ENCODE data around the gene CLIP1. TPM values are rescaled to one million over a fixed set of nuclear protein-coding genes. Genes with fewer than 3 reads are reported as not detected.
"Not testable (repeated sequence)": the region's sequence is repeated elsewhere in the genome, so short reads cannot be mapped to it uniquely, and the experiment has no call there.

CLIP1 gene
- total and polyA plus RNA-seq, 2 of the 13 experiments (the other 11 are each of a cell fraction or from before 2014, with no cell fraction given), result 28.9 to 43.7 TPM

DNA sequence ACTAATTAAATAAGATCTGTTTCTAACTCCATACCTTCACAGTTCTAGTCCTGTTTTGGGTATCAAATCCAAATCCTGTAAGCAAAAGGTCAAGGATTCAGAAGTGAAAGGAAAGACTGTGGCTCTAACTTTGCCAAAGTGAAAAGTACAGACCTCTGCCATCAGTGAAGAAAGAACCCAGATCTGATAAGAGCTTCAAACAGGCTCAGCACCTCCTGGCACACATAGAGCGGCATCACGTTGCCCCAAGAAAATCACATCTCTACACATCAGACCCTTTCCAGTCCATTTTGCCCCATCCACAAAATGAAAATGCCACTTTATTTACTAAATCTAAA is 23.2 kb downstream of the CLIP1 start (continued):
- TF ChIP-seq SIN3A (IDR thresholded peaks at IDR 0.05; ENCODE audit: borderline replicate concordance, low read depth, low read length), result peak; percentile 4; the same call in 1 of the 2 replicates

DNA sequence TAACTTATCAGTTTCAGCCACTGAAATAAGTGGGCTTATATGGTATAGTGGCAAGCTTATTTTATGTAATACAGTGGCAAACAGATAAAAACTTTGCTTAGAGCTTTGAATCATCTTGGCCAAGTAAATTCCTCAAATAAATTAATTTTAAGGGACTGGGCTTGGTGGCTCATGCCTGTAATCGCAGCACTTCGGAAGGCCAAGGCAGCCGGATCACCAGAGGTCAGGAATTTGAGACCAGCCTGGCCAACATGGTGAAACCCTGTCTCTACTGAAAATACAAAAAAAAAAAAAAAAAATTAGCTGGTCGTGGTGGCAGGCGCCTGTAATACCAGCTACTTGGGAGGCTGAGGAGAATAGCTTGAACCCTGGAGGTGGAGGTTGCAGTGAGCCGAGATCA is 24.5 kb downstream of the CLIP1 start:
- H3K9me3 ChIP-seq (ENCODE audit: low read length); H3K27me3 ChIP-seq (ENCODE audit: control insufficient read depth in 1 of 2, insufficient read depth in 2 of 2, low read length in 2 of 2); DNase-seq (ENCODE audit: low spot score); H3K4me2 ChIP-seq (ENCODE audit: low read depth, low read length); H3K27ac ChIP-seq (ENCODE audit: extremely low read length, insufficient read depth, low read length); H3K36me3 ChIP-seq (replicated peaks in 1 of 2; ENCODE audit: control insufficient read depth in 1 of 2, insufficient read depth in 2 of 2, low read length in 2 of 2); H3K4me3 ChIP-seq (replicated peaks in 1 of 3; ENCODE audit: insufficient read depth in 1 of 3, low read depth in 2 of 3, low read length in 3 of 3); BruUV-seq (replicated peaks); FAIRE-seq; H2AFZ ChIP-seq (ENCODE audit: low read length); H4K20me1 ChIP-seq (ENCODE audit: insufficient read depth, low read length); ATAC-seq; H3K9ac ChIP-seq (ENCODE audit: insufficient read depth, low read depth, low read length); intact Hi-C loops (cut with micrococcal nuclease; ENCODE audit: unreplicated experiment): not testable (repeated sequence)
- 94% methylated on average over 6 of the region's 6 CpGs for WGBS (ENCODE audit: low lambda C conversion rate)
- Histone ChIP-seq H3K4me1 (ENCODE audit: insufficient read depth, low read length) (peaks cover 67% of the 10 kb centered on the region), H3K79me2 (ENCODE audit: insufficient read depth, low read length) (peaks cover 18% of the 10 kb centered on the region)
- ChIA-PET CTCF (ENCODE audit: low intra/inter-chr PET ratio, low total read pairs) (interaction anchor here (3.0 kb wide), 1 partner anchor 74 kb away, joined by 31 read pairs; no protein-coding TSS in a partner anchor), POLR2A (interaction anchor here (3.4 to 4.3 kb wide), 2 partner anchors 73 to 91 kb away, joined by 32 to 35 read pairs; no protein-coding TSS in a partner anchor)
- in situ Hi-C loops (cut with HindIII; ENCODE audit: extremely low pct_ligation_motif_present, low pct_unique_long_range_greater_than_20kb), result loop anchor here (5.0 kb wide), 1 partner anchor 74 kb away; no protein-coding TSS in a partner anchor

DNA sequence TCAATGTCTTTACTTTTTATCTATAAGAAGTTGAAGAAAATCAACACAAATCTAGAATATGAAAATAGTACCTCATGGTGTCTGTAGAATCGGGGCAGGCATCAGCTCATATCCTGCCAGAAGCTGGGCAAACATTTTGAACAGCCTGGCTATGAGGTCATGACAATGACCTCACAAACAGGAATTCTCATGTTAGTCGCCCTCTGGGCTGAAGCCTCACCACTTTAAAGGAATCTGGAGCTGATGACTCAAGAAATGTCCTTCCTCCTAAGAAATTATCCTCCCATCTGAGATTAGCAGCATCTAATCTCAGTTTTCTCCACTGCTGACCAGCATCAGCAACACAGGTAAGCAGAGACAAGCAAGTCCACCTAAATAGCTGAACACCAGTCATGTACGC is 27.1 kb downstream of the CLIP1 start:
- Histone ChIP-seq H3K27ac (ENCODE audit: extremely low read length, insufficient read depth, low read length) (no peak overlapping the region), H4K20me1 (ENCODE audit: insufficient read depth, low read length) (no peaks in the 10 kb centered on the region; the same call in 1 of the 2 replicates), H3K9me3 (ENCODE audit: low read length) (no peaks in the 10 kb centered on the region), H2AFZ (ENCODE audit: low read length) (no peak overlapping the region), H3K4me2 (ENCODE audit: low read depth, low read length) (no peak overlapping the region), H3K9ac (ENCODE audit: insufficient read depth, low read depth, low read length) (no peak overlapping the region), H3K79me2 (ENCODE audit: insufficient read depth, low read length) (peaks cover 27% of the 10 kb centered on the region), H3K36me3 (replicated peaks in 1 of 2; ENCODE audit: control insufficient read depth in 1 of 2, insufficient read depth in 2 of 2, low read length in 2 of 2) (no peaks in the 10 kb centered on the region), H3K4me1 (ENCODE audit: insufficient read depth, low read length) (peaks cover 45% of the 10 kb centered on the region), H3K4me3 (replicated peaks in 1 of 3; ENCODE audit: insufficient read depth in 1 of 3, low read depth in 2 of 3, low read length in 3 of 3) (peak overlapping the region in 1 of 3 experiments; percentile 28; a peak in 1 of 6 replicates), H3K27me3 (ENCODE audit: control insufficient read depth in 1 of 2, insufficient read depth in 2 of 2, low read length in 2 of 2) (no peaks in the 10 kb centered on the region)
- CTCF ChIA-PET (ENCODE audit: low intra/inter-chr PET ratio, low total read pairs), result no interaction called here
- WGBS (ENCODE audit: low lambda C conversion rate), result 66% methylated on average over 3 of the region's 3 CpGs
- in situ Hi-C loops (cut with HindIII; ENCODE audit: extremely low pct_ligation_motif_present, low pct_unique_long_range_greater_than_20kb), result loop anchor here (5.0 kb wide), 1 partner anchor 77 kb away; no protein-coding TSS in a partner anchor
- intact Hi-C loops (cut with micrococcal nuclease; ENCODE audit: unreplicated experiment), result no loop called here
- POLR2A ChIA-PET, result interaction anchor here (0.9 to 2.4 kb wide), 4 partner anchors 10 to 106 kb away, joined by 3 to 8 read pairs (median 4); no protein-coding TSS in a partner anchor
- ATAC-seq, result no peak
- BruUV-seq (replicated peaks), result no TSS peak
- DNase-seq (ENCODE audit: low spot score), result no peak
- FAIRE-seq, result no peak
- TF ChIP-seq MBD4 (IDR thresholded peaks at IDR 0.05; ENCODE audit: borderline replicate concordance, low read length) (no peak), ZBTB21 (CRISPR knock-in tag; IDR thresholded peaks at IDR 0.05) (peak; percentile 90), ZSCAN21 (CRISPR knock-in tag; IDR thresholded peaks at IDR 0.05; ENCODE audit: borderline replicate concordance) (no peak), CREB1 (IDR thresholded peaks at IDR 0.05) (peak; percentile 50), CREB1 (CRISPR knock-in tag; IDR thresholded peaks at IDR 0.05) (peak; percentile 72), SMYD3 (CRISPR knock-in tag; IDR thresholded peaks at IDR 0.05) (no peak), HOXA9 (CRISPR knock-in tag; IDR thresholded peaks at IDR 0.05; ENCODE audit: borderline replicate concordance) (no peak), FOXC1 (CRISPR knock-in tag; IDR thresholded peaks at IDR 0.05; ENCODE audit: borderline replicate concordance) (no peak), ZNF263 (CRISPR knock-in tag; IDR thresholded peaks at IDR 0.05) (no peak), ZFP1 (CRISPR knock-in tag; IDR thresholded peaks at IDR 0.05) (no peak), ATF7 (IDR thresholded peaks at IDR 0.05) (0 out of 2 replicates have a peak, but pooled peaks have one; percentile 12), ATF7 (CRISPR knock-in tag; IDR thresholded peaks at IDR 0.05) (no peak)
- TF ChIP-seq, protein P1, sequence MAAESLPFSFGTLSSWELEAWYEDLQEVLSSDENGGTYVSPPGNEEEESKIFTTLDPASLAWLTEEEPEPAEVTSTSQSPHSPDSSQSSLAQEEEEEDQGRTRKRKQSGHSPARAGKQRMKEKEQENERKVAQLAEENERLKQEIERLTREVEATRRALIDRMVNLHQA (CRISPR knock-in tag; IDR thresholded peaks at IDR 0.05), result no peak
- TF ChIP-seq, protein P2, sequence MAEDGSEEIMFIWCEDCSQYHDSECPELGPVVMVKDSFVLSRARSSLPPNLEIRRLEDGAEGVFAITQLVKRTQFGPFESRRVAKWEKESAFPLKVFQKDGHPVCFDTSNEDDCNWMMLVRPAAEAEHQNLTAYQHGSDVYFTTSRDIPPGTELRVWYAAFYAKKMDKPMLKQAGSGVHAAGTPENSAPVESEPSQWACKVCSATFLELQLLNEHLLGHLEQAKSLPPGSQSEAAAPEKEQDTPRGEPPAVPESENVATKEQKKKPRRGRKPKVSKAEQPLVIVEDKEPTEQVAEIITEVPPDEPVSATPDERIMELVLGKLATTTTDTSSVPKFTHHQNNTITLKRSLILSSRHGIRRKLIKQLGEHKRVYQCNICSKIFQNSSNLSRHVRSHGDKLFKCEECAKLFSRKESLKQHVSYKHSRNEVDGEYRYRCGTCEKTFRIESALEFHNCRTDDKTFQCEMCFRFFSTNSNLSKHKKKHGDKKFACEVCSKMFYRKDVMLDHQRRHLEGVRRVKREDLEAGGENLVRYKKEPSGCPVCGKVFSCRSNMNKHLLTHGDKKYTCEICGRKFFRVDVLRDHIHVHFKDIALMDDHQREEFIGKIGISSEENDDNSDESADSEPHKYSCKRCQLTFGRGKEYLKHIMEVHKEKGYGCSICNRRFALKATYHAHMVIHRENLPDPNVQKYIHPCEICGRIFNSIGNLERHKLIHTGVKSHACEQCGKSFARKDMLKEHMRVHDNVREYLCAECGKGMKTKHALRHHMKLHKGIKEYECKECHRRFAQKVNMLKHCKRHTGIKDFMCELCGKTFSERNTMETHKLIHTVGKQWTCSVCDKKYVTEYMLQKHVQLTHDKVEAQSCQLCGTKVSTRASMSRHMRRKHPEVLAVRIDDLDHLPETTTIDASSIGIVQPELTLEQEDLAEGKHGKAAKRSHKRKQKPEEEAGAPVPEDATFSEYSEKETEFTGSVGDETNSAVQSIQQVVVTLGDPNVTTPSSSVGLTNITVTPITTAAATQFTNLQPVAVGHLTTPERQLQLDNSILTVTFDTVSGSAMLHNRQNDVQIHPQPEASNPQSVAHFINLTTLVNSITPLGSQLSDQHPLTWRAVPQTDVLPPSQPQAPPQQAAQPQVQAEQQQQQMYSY (CRISPR knock-in tag; IDR thresholded peaks at IDR 0.05), result no peak
